T-cell (primary cell): Measurements from ENCODE around the gene SDE2. TPM values are rescaled to one million over a fixed set of nuclear protein-coding genes. Genes with fewer than 3 reads are reported as not detected.
A peak's percentile ranks its signal among the peaks of the same experiment; 100 is the strongest.

ENCODE experiments used
- ATAC-seq, 4 experiments: fragments of 200-7000 bp in 3 of 4; fragments of 150-1000 bp in 1 of 4; cut with Tn5 transposase; replicated peaks in 1 of 4; 1 replicate in 3 of 4; 2 replicates in 1 of 4; pipeline ENCODE4 v1.10.0; 2021; ENCODE audit warnings: moderate library complexity in 3 of 4, mild to moderate bottlenecking in 2 of 4, moderate number of reproducible peaks in 1 of 4
- CTCF ChIA-PET, 2 donors: fragments of 300-600 bp; sonication (Branson Sonifier 250); formaldehyde crosslinking; loops; one replicate each; lab custom pipeline; 2022; ENCODE audit warnings: antibody characterized with exemption in 2 of 2; lab: Charles Lee
- POLR2A ChIA-PET, 2 donors: fragments of 300-600 bp; sonication (Branson Sonifier 250); formaldehyde crosslinking; loops; one replicate each; lab custom pipeline; 2022; ENCODE audit warnings: antibody characterized with exemption in 2 of 2; lab: Charles Lee
- DNase-seq, 35 experiments: peaks; one replicate each; pipeline versions ENCODE4 v3.0.0 to v3.0.0-alpha.2; 2013 to 2023
- H3K27ac ChIP-seq: one replicate; pipeline ENCODE4 v1.5.1; 2013; ENCODE audit warnings: low read length
- H3K27me3 ChIP-seq, 2 experiments: replicated peaks in 1 of 2; 1 replicate in 1 of 2; 2 replicates in 1 of 2; pipeline versions ENCODE4 v1.6.1 to v1.7.0; 2013; ENCODE audit warnings: low read length in 1 of 2, mixed read lengths in 1 of 2; ENCODE audit not compliant: control insufficient read depth in 2 of 2, insufficient read depth in 2 of 2; ENCODE audit errors: extremely low read depth in 1 of 2
- H3K36me3 ChIP-seq, 2 donors: 1 replicate in 1 of 2; 2 replicates in 1 of 2; pipeline versions ENCODE4 v1.6.1 to v1.7.0; 2013; ENCODE audit warnings: low read length in 1 of 2; ENCODE audit not compliant: control insufficient read depth in 2 of 2, insufficient read depth in 1 of 2; ENCODE audit errors: extremely low read depth in 1 of 2
- H3K4me1 ChIP-seq, 2 experiments: 1 replicate in 1 of 2; 2 replicates in 1 of 2; pipeline versions ENCODE4 v1.6.1 to v1.7.0; 2013; ENCODE audit warnings: low read length in 2 of 2, mixed read lengths in 1 of 2; ENCODE audit not compliant: insufficient read depth in 2 of 2, control insufficient read depth in 1 of 2; ENCODE audit errors: extremely low read depth in 1 of 2
- H3K4me3 ChIP-seq, 2 donors: 1 replicate in 1 of 2; 2 replicates in 1 of 2; pipeline versions ENCODE4 v1.5.1 to v1.7.0; 2013; ENCODE audit warnings: mild to moderate bottlenecking in 2 of 2, low read length in 1 of 2, moderate library complexity in 1 of 2; ENCODE audit not compliant: control insufficient read depth in 1 of 2; ENCODE audit errors: extremely low read depth in 1 of 2
- H3K9me3 ChIP-seq: 2 replicates; pipeline ENCODE4 v1.7.0; 2013
- H3K27ac Mint-ChIP-seq, 2 donors: one replicate each; pipeline ENCODE4 v1.8.0; 2020 to 2021; ENCODE audit warnings: mild to moderate bottlenecking in 2 of 2, mixed read lengths in 2 of 2
- H3K27me3 Mint-ChIP-seq, 2 donors: one replicate each; pipeline ENCODE4 v1.8.0; 2021 to 2022; ENCODE audit warnings: mixed read lengths in 2 of 2
- H3K36me3 Mint-ChIP-seq: one replicate; pipeline ENCODE4 v1.8.0; 2021; ENCODE audit warnings: mixed read lengths
- H3K4me1 Mint-ChIP-seq, 3 donors: one replicate each; pipeline ENCODE4 v1.8.0; 2020 to 2022; ENCODE audit warnings: mixed read lengths in 3 of 3, mild to moderate bottlenecking in 1 of 3
- H3K4me3 Mint-ChIP-seq, 3 donors: one replicate each; pipeline ENCODE4 v1.8.0; 2020 to 2022; ENCODE audit warnings: mild to moderate bottlenecking in 3 of 3, mixed read lengths in 3 of 3, moderate library complexity in 3 of 3
- H3K9me3 Mint-ChIP-seq, 3 donors: one replicate each; pipeline ENCODE4 v1.8.0; 2020 to 2022; ENCODE audit warnings: mixed read lengths in 3 of 3
- WGBS: methylation state at CpG from one replicate; pipeline ENCODE4 v1.1.5; 2013; ENCODE audit warnings: missing lambda C conversion rate; ENCODE audit not compliant: insufficient coverage; 5-methylcytosine and 5-hydroxymethylcytosine counted together
- total RNA-seq, 35 experiments: library from RNA in 6 of 35; stranded (reverse) in 6 of 35; fragments of 120-200 nt in 1 of 35; gene quantifications; one replicate each; pipeline versions ENCODE4 v1.2.1 to v1.2.4 and lab custom pipeline; 2013 to 2026

Gene SDE2
- total RNA-seq, 5 donors from 2014 or later (not counting 1 experiment from before 2014, with no cell fraction given), result 19.6 to 36.1 (median 21.8) TPM

DNA sequence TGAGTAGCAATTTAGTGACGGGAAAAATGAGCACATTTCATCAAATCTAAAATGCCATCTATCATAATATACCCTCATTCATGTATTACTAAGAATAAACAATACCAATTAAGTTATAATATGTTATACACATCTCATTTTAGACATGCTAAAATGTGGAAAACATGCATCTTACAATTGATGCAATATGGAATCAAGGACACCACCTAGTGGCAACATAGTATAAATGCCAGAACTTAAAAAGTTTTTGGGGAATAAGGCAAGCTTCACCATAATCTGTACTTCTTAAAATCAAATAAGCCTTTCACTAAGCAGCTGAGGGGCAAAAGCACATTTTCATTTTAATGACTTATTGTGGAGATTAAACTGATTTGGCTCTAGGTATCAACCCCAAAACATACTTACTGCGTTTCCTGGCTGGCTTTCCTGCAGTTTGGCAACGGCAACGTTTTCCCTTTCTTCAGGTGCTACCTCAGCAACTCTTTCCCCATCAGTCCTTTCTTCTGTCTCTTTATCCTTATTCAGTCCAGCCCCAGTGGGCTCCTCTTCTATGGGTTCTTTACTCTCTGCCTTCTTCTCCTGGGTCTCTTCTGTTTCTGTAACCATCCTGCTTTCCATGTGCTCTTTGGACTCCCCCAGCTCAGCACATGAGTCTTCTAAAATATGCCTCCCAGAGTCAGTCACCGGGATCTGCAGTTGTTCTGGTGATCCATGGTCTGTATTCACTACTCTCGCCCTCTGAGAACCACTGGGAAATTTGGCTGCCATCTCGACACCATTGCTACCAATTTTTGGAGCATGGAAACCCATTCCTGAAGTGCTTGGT is 11.4 kb downstream of the SDE2 start:
- POLR2A ChIA-PET, result interaction anchor here (0.6 to 1.1 kb wide), 4 partner anchors 9 to 81 kb away, joined by 3 read pairs; partner anchors contain the start of gene H3-3A (in 1 of the 2)
- H3K9me3 Mint-ChIP-seq, result no peaks in the 10 kb centered on the region

DNA sequence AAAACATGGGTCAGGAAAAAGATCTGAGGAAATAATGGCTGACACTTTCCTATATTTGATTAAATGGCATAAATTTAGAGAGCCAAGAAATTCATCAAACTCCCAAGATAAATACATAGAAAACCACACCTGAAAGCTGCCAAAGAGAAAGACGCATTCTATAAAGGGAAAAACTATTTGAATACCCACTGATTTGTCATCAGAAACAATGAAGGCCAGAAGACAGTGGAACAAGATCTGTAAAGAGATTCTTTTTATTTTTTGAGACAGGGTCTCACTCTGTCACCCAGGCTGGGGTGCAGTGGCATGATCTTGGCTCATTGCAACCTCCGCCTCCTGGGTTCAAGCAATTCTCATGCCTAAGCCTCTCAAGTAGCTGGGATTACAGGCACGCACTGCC is 17.4 kb downstream of the SDE2 start:
- POLR2A ChIA-PET, result interaction anchor here in 1 of 2 donors (0.6 to 0.8 kb wide), 3 partner anchors 12 to 217 kb away, joined by 4 to 6 read pairs (median 5); no protein-coding TSS in a partner anchor
- Mint-ChIP-seq H3K4me3 (peak overlapping the region in 1 of 3 donors; percentile 34), H3K36me3 (peaks cover 44% of the 10 kb centered on the region), H3K9me3 (no peaks in the 10 kb centered on the region), H3K27ac (no peak overlapping the region), H3K4me1 (peaks cover 10 to 15% (median 13%) of the 10 kb centered on the region in 3 donors), H3K27me3 (no peaks in the 10 kb centered on the region)
- H3K4me1 ChIP-seq, result no peaks in the 10 kb centered on the region
- peaks cover 19 to 66% of the 10 kb centered on the region in 2 donors for H3K36me3 ChIP-seq
- CTCF ChIA-PET, result interaction anchor here in 1 of 2 donors (0.6 to 0.7 kb wide), 2 partner anchors 11 to 145 kb away, joined by 3 to 4 read pairs; no protein-coding TSS in a partner anchor
- no peaks in the 10 kb centered on the region for H3K27me3 ChIP-seq
- ATAC-seq (no peak), DNase-seq (no peak)
- H3K27ac ChIP-seq, result no peak overlapping the region
- WGBS, result 100% methylated on average over 2 of the region's 3 CpGs
- H3K4me3 ChIP-seq, result no peak overlapping the region
- H3K9me3 ChIP-seq, result no peaks in the 10 kb centered on the region

More for the DNA sequence above, 11.4 kb downstream of the SDE2 start:
- Histone ChIP-seq H3K27ac (no peak overlapping the region), H3K36me3 (peaks cover 7 to 83% of the 10 kb centered on the region in 2 donors), H3K4me1 (peaks cover 0 to 6% of the 10 kb centered on the region in 2 experiments), H3K27me3 (no peaks in the 10 kb centered on the region), H3K9me3 (no peaks in the 10 kb centered on the region), H3K4me3 (no peak overlapping the region)
- peak in 2 of 4 experiments; percentile 48 to 61 for ATAC-seq
- WGBS, result 89% methylated on average over 5 of the region's 7 CpGs
- no peak overlapping the region for H3K4me3 Mint-ChIP-seq
- no peaks in the 10 kb centered on the region for H3K27me3 Mint-ChIP-seq
- peaks cover 28 to 37% (median 34%) of the 10 kb centered on the region in 3 donors for H3K4me1 Mint-ChIP-seq
- peak overlapping the region in 1 of 2 donors; percentile 1 for H3K27ac Mint-ChIP-seq
- CTCF ChIA-PET, result interaction anchor here (0.6 to 2.9 kb wide), 22 partner anchors 9 to 554 kb away, joined by 3 to 19 read pairs (median 3); partner anchors contain the start of genes H3-3A (in 1 of the 2), SDE2 (in 1 of the 2), SRP9 (in 1 of the 2) and TMEM63A (in 1 of the 2)
- H3K36me3 Mint-ChIP-seq, result peaks cover 45% of the 10 kb centered on the region
- peak in 1 of 35 experiments; percentile 66 for DNase-seq

DNA sequence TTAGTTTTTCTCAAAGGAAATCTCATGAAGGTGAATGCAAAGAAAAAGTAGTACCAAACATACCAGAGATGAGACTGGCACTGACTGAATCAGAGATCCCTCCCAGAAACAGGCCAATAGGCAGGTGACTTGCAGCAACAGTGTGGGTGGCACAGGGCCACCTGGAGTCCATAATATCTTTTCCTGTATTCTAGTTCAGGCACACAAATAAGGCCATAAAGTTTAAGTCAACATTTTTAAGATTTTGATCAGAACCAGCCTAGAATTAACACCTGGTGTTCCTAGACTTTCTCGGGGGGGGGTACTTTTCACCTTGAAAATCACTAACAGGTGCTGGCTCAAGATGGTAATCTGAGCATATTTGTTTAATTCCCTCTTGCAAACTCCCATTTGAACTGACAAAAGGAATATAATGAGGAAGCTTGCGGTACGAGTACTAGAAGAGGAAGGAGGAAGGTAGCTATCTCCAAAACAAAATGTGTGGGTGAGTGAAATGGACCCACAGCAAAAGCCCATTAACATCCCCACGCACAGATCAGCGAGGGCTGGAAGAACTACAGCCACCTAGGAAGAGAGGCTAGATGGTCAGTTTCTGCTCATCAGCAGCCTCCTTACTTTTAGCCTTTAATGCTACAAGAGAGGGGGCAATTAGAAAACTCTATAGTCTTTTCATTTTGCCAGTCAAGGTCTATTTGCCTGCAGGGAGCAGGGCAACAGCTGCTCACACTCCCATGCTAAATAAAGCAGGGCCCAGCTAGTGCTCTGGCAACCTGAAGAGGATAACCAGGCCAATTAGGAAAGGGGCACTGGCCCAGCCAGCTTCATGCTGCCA is 18.9 kb downstream of the SDE2 start:
- Mint-ChIP-seq H3K4me3 (no peak overlapping the region), H3K4me1 (peaks cover 0 to 9% (median 6%) of the 10 kb centered on the region in 3 donors), H3K27me3 (no peaks in the 10 kb centered on the region), H3K9me3 (no peaks in the 10 kb centered on the region), H3K36me3 (peaks cover 33% of the 10 kb centered on the region), H3K27ac (peak overlapping the region in 1 of 2 donors; percentile 12)
- Histone ChIP-seq H3K4me1 (peaks cover 0 to 7% of the 10 kb centered on the region in 2 experiments), H3K36me3 (peaks cover 19 to 51% of the 10 kb centered on the region in 2 donors), H3K27me3 (no peaks in the 10 kb centered on the region), H3K27ac (no peak overlapping the region), H3K4me3 (no peak overlapping the region), H3K9me3 (no peaks in the 10 kb centered on the region)
- ChIA-PET CTCF (interaction anchor here in 1 of 2 donors (0.6 to 0.8 kb wide), 2 partner anchors 364 to 535 kb away, joined by 3 read pairs; no protein-coding TSS in a partner anchor), POLR2A (interaction anchor here in 1 of 2 donors (0.7 kb wide), 1 partner anchor 606 kb away, joined by 3 read pairs; no protein-coding TSS in a partner anchor)
- ATAC-seq (no peak), DNase-seq (no peak)
- WGBS, result no CpG with 5 or more reads among the region's 5 CpGs

DNA sequence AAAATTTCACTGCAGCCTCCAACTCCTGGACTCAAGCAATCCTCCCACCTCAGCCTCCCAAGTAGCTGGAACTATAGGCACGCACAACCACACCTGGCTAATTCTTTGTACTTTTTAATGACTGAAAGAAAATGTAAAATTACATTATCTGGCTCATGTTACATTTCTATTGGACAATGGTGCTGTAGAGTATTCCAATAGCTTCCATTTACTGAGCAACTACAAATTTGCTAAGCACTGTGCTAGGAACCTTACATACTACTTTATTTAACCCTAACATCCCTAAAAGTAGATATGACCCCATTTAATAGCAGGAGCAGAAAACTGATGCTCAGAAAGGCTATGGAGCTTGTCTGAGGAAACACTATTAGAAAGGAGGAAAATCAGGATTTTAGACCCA is 19.7 kb downstream of the SDE2 start:
- H3K36me3 Mint-ChIP-seq, result peaks cover 33% of the 10 kb centered on the region
- DNase-seq (no peak), ATAC-seq (no peak)
- H3K27me3 Mint-ChIP-seq, result no peaks in the 10 kb centered on the region
- Histone ChIP-seq H3K36me3 (peaks cover 19 to 43% of the 10 kb centered on the region in 2 donors), H3K27me3 (no peaks in the 10 kb centered on the region), H3K4me3 (no peak overlapping the region), H3K9me3 (no peaks in the 10 kb centered on the region), H3K27ac (no peak overlapping the region), H3K4me1 (peaks cover 0 to 7% of the 10 kb centered on the region in 2 experiments)
- no peak overlapping the region for H3K27ac Mint-ChIP-seq
- H3K4me1 Mint-ChIP-seq, result peaks cover 0 to 9% (median 6%) of the 10 kb centered on the region in 3 donors
- ChIA-PET CTCF (no interaction called here), POLR2A (no interaction called here)
- no CpG with 5 or more reads among the region's 1 CpG for WGBS
- H3K4me3 Mint-ChIP-seq, result no peak overlapping the region
- H3K9me3 Mint-ChIP-seq, result no peaks in the 10 kb centered on the region

DNA sequence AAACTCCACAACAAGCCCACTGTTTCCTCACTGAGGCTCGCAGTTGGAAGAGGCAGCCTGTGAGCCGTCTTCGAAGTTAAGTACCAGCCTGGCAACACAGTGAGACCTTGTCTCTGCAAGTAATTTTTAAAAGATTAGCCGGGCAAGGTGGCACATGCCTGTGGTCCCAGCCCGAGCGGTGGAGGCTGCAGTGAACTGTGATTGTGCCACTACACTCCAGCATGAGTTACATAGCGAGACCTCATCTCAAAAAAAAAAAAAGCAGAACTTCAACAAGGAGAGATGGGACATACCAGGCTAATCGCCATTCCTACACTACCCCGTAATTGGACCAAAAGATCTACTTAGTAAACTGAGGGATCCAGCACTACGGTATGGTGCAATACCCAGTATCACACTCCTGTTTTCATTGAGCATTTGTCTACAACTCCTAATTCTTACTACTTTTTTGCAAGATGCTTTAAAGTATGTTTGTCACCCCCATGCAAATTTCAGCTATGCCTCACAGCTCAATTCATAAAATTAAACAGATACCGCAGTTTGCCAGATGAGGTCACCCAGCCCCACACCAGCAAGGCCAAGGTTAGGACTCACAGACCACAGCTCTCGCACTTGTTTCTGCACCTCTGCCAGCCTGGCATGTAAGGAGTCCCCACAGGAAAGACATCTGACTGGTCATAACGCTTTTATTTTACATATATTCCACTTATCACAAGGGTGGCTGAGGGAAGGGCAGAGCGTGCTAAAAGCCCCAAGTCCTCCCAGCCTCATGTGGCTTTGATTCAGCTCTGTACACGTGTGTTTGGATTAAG is 21.0 kb downstream of the SDE2 start:
- Mint-ChIP-seq H3K9me3 (no peaks in the 10 kb centered on the region), H3K36me3 (peaks cover 26% of the 10 kb centered on the region), H3K4me3 (no peak overlapping the region), H3K27me3 (no peaks in the 10 kb centered on the region), H3K4me1 (peaks cover 0 to 9% (median 4%) of the 10 kb centered on the region in 3 donors), H3K27ac (no peak overlapping the region)
- Histone ChIP-seq H3K27ac (no peak overlapping the region), H3K36me3 (peaks cover 19 to 34% of the 10 kb centered on the region in 2 donors), H3K27me3 (no peaks in the 10 kb centered on the region), H3K9me3 (no peaks in the 10 kb centered on the region), H3K4me3 (no peak overlapping the region), H3K4me1 (peaks cover 0 to 7% of the 10 kb centered on the region in 2 experiments)
- peak in 1 of 35 experiments; percentile 19 for DNase-seq
- WGBS, result 89% methylated on average over 10 of the region's 15 CpGs
- ChIA-PET CTCF (interaction anchor here in 1 of 2 donors (0.5 to 0.7 kb wide), 3 partner anchors 78 to 1231 kb away, joined by 4 to 7 read pairs (median 5); no protein-coding TSS in a partner anchor), POLR2A (interaction anchor here (0.6 to 0.7 kb wide), 4 partner anchors 9 to 551 kb away, joined by 3 to 5 read pairs (median 3); no protein-coding TSS in a partner anchor)
- ATAC-seq, result no peak
